Fibroblast of lung (primary cell): ENCODE measurements around the gene FNIP1. TPM values are rescaled to one million over a fixed set of nuclear protein-coding genes. Genes with fewer than 3 reads are reported as not detected.
"Not testable (repeated sequence)": the region's sequence is repeated elsewhere in the genome, so short reads cannot be mapped to it uniquely, and the experiment has no call there.

Source experiments
- DNase-seq, 2 donors: peaks; one replicate each; pipeline versions ENCODE4 v3.0.0 to v3.0.0-alpha.2; 2010; ENCODE audit warnings: low read depth in 2 of 2
- H2AFZ ChIP-seq: 2 replicates; pipeline ENCODE4 v1.5.1; 2012; ENCODE audit warnings: low read length, control low read depth, inconsistent platforms
- H3K27ac ChIP-seq: 2 replicates; pipeline ENCODE4 v1.5.1; 2011; ENCODE audit warnings: low read length, control low read depth; ENCODE audit not compliant: insufficient read depth
- H3K27me3 ChIP-seq: 2 replicates; pipeline ENCODE4 v1.5.1; 2011; ENCODE audit warnings: mild to moderate bottlenecking, low read length; ENCODE audit not compliant: control insufficient read depth, insufficient read depth
- H3K36me3 ChIP-seq: 2 replicates; pipeline ENCODE4 v1.5.1; 2011; ENCODE audit warnings: low read length; ENCODE audit not compliant: control insufficient read depth, insufficient read depth
- H3K4me1 ChIP-seq: 2 replicates; pipeline ENCODE4 v1.5.1; 2011; ENCODE audit warnings: low read length; ENCODE audit not compliant: control insufficient read depth, insufficient read depth; ENCODE audit errors: extremely low read depth
- H3K4me2 ChIP-seq: 2 replicates; pipeline ENCODE4 v1.5.1; 2011; ENCODE audit warnings: low read length, control low read depth; ENCODE audit not compliant: insufficient read depth; ENCODE audit errors: extremely low read depth
- H3K4me3 ChIP-seq, 4 experiments: fragments of 200-600 bp in 1 of 4; sonication (generic) in 1 of 4; replicated peaks in 1 of 4; 2 replicates each; pipeline ENCODE4 v1.5.1; 2011 to 2016; ENCODE audit warnings: low read length in 4 of 4, low read depth in 3 of 4, mild to moderate bottlenecking in 3 of 4, control low read depth in 2 of 4, inconsistent platforms in 1 of 4, mixed read lengths in 1 of 4; ENCODE audit not compliant: insufficient read depth in 1 of 4; ENCODE audit errors: control extremely low read depth in 1 of 4
- H3K79me2 ChIP-seq: 2 replicates; pipeline ENCODE4 v1.5.1; 2012; ENCODE audit warnings: mild to moderate bottlenecking, low read length, inconsistent platforms; ENCODE audit not compliant: control insufficient read depth, insufficient read depth
- H3K9ac ChIP-seq: 2 replicates; pipeline ENCODE4 v1.5.1; 2011; ENCODE audit warnings: mild to moderate bottlenecking, low read length, control low read depth; ENCODE audit not compliant: insufficient read depth
- H3K9me3 ChIP-seq: 2 replicates; pipeline ENCODE4 v1.5.1; 2012; ENCODE audit warnings: low read depth, low read length; ENCODE audit not compliant: control insufficient read depth, insufficient read depth
- H4K20me1 ChIP-seq: 2 replicates; pipeline ENCODE4 v1.5.1; 2011; ENCODE audit warnings: low read length; ENCODE audit not compliant: control insufficient read depth, insufficient read depth; ENCODE audit errors: extremely low read depth
- EZH2 ChIP-seq: IDR thresholded peaks from 2 replicates; pipeline ENCODE4 v1.5.1; 2012; ENCODE audit warnings: low read length, control low read depth, mild to moderate bottlenecking; ENCODE audit errors: missing control alignments
- polyA plus RNA-seq, 2 donors: library from polyadenylated mRNA; depleted of rRNA in 1 of 2; stranded (reverse) in 1 of 2; unstranded in 1 of 2; fragments of >200 nt; gene quantifications; 2 replicates each; pipeline ENCODE4 v1.2.1, GENCODE V29; 2011 to 2012; ENCODE audit warnings: missing spikeins in 1 of 2
- total RNA-seq: library from RNA; depleted of rRNA; stranded (reverse); fragments of >200 nt; gene quantifications from 2 replicates; pipeline ENCODE4 v1.2.1, GENCODE V29; 2014
- TF ChIP-seq, protein P1 (sequence below), 2 donors: IDR thresholded peaks in 1 of 2; conservative IDR thresholded peaks in 1 of 2; 1 replicate in 1 of 2; 2 replicates in 1 of 2; pipeline ENCODE4 v1.5.1; 2011 to 2012; ENCODE audit warnings: low read length in 2 of 2, control low read depth in 1 of 2, inconsistent platforms in 1 of 2, low read depth in 1 of 2, mild to moderate bottlenecking in 1 of 2

Gene FNIP1
- total and polyA plus RNA-seq, 2 donors (not counting 1 experiment from before 2014, with no cell fraction given): 36.4 to 97.8 TPM

DNA sequence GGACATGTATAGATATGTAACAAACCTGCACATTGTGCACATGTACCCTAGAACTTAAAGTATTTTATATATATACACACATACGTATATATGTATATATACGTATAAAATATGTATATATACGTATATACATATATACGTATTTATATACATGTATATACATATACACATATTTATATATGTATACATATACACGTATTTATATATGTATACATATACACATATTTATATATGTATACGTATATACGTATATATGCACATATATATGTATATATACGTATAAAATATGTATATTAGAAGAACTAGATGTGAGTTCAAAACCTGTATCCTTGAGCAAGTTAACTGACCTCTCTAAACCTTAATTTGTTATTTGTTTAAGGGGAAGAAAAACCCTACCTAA lies 61.4 kb downstream of the FNIP1 start:
- Histone ChIP-seq H3K27me3 (no peaks in the 10 kb centered on the region), H3K9ac (no peak overlapping the region), H4K20me1 (no peaks in the 10 kb centered on the region), H3K79me2 (peaks cover 21% of the 10 kb centered on the region), H2AFZ (no peak overlapping the region), H3K4me2 (no peak overlapping the region), H3K9me3 (no peaks in the 10 kb centered on the region), H3K36me3 (peaks cover 3% of the 10 kb centered on the region), H3K27ac (no peak overlapping the region), H3K4me1 (no peaks in the 10 kb centered on the region), H3K4me3 (no peak overlapping the region)
- no peak for TF ChIP-seq EZH2
- no peak for DNase-seq

DNA sequence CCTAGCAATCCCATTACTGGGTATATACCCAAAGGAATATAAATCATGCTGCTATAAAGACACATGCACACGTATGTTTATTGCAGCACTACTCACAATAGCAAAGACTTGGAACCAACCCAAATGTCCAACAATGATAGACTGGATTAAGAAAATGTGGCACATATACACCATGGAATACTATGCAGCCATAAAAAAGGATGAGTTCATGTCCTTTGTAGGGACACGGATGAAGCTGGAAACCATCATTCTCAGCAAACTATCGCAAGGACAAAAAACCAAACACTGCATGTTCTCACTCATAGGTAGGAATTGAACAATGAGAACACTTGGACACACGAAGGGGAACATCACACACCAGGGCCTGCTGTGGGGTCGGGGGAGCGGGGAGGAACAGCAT lies 61.9 kb downstream of the FNIP1 start:
- not testable (repeated sequence) for H3K36me3 ChIP-seq, DNase-seq, H4K20me1 ChIP-seq, H3K4me3 ChIP-seq, H3K4me2 ChIP-seq, H3K9me3 ChIP-seq, H3K9ac ChIP-seq, H2AFZ ChIP-seq, H3K4me1 ChIP-seq, H3K27ac ChIP-seq, H3K27me3 ChIP-seq
- H3K79me2 ChIP-seq: peaks cover 21% of the 10 kb centered on the region

DNA sequence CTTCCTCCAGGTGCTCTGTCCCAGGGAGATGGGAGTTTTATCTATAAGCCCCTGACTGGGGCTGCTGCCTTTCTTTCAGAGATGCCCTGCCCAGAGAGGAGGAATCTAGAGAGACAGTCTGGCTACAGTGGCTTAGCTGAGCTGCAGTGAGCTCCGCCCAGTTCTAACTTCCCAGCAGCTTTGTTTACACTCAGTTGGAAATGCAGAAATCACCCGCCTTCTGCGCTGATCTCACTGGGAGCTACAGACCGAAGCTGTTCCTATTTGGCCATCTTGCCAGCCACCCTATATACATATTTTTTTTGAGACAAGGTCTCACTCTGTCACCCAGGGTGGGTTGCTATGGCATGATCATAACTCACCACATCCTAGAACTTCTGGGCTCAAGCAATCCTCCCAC lies 67.5 kb downstream of the FNIP1 start:
- not testable (repeated sequence) for H3K36me3 ChIP-seq, H3K9ac ChIP-seq, H3K4me2 ChIP-seq, H3K27me3 ChIP-seq, H2AFZ ChIP-seq, H3K79me2 ChIP-seq, H4K20me1 ChIP-seq, DNase-seq, H3K27ac ChIP-seq, H3K4me1 ChIP-seq, H3K4me3 ChIP-seq, H3K9me3 ChIP-seq

DNA sequence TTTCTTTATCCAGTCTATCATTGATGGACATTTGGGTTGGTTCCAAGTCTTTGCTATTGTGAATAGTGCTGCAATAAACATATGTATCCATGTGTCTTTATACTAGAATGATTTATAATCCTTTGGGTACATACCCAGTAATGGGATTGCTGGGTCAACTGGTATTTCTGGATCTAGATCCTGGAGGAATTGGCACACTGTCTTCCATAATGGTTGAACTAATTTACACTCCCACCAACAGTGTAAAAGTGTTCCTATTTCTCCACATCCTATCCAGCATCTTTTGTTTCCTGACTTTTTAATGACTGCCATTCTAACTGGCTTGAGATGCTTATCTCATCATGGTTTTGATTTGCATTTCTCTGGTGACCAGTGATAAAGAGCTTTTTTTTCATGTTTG lies 72.7 kb downstream of the FNIP1 start:
- not testable (repeated sequence) for H3K36me3 ChIP-seq, DNase-seq, H3K79me2 ChIP-seq, H3K4me1 ChIP-seq, H3K9ac ChIP-seq, H3K9me3 ChIP-seq, H3K4me2 ChIP-seq, H3K4me3 ChIP-seq, H3K27me3 ChIP-seq, H2AFZ ChIP-seq, H4K20me1 ChIP-seq, H3K27ac ChIP-seq

DNA sequence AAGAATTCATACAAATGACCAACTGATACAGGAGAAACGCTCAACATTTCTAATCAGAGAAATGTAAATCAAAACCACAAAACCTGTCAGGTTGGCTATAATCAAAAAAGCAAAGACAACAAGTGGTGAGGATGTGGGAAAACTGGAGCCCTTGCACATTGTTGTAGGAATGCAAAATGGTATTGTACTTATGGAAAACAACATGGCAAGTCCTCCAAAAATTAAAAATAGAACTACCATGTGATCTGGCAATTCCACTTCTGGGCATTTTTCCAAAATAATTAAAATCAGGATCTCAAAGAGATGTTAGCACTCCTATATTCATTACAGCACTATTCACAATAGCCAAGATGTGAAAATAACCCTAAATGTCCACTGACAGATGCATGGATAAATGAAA lies 76.1 kb downstream of the FNIP1 start:
- Histone ChIP-seq H3K27me3 (no peaks in the 10 kb centered on the region), H3K4me2 (no peak overlapping the region), H3K9ac (no peak overlapping the region), H3K4me3 (no peak overlapping the region), H3K9me3 (no peaks in the 10 kb centered on the region), H3K79me2 (peaks cover 4% of the 10 kb centered on the region), H2AFZ (no peak overlapping the region), H3K4me1 (no peaks in the 10 kb centered on the region), H3K27ac (no peak overlapping the region), H3K36me3 (peaks cover 5% of the 10 kb centered on the region), H4K20me1 (no peaks in the 10 kb centered on the region)
- no peak for TF ChIP-seq EZH2
- TF ChIP-seq, protein P1, sequence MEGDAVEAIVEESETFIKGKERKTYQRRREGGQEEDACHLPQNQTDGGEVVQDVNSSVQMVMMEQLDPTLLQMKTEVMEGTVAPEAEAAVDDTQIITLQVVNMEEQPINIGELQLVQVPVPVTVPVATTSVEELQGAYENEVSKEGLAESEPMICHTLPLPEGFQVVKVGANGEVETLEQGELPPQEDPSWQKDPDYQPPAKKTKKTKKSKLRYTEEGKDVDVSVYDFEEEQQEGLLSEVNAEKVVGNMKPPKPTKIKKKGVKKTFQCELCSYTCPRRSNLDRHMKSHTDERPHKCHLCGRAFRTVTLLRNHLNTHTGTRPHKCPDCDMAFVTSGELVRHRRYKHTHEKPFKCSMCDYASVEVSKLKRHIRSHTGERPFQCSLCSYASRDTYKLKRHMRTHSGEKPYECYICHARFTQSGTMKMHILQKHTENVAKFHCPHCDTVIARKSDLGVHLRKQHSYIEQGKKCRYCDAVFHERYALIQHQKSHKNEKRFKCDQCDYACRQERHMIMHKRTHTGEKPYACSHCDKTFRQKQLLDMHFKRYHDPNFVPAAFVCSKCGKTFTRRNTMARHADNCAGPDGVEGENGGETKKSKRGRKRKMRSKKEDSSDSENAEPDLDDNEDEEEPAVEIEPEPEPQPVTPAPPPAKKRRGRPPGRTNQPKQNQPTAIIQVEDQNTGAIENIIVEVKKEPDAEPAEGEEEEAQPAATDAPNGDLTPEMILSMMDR (conservative IDR thresholded peaks at IDR 0.05 in 1 of 2, IDR thresholded peaks at IDR 0.05 in 1 of 2; ENCODE audit: low read depth in 1 of 2, low read length in 2 of 2): no peak
- peak; percentile 12 to 30 for DNase-seq
